ENCODE measurements around the gene NSD2. TPM values are rescaled to one million over a fixed set of nuclear protein-coding genes. Genes with fewer than 3 reads are reported as not detected.

NSD2 gene
- total and polyA plus RNA-seq, 9 of the 15 experiments (the other 6 are each of a cell fraction or from before 2014, with no cell fraction given): 6.4 to 126 (median 58.8) TPM

GRCh38 chr4:1899149-1900086 lies 28.2 kb downstream of the NSD2 start (continued):
- TF ChIP-seq ZNF77 (CRISPR knock-in tag; IDR thresholded peaks at IDR 0.05) (no peak), FOXK2 (conservative IDR thresholded peaks at IDR 0.05 in 1 of 2, IDR thresholded peaks at IDR 0.05 in 1 of 2; ENCODE audit: low read depth in 2 of 2) (no peak), AFF1 (IDR thresholded peaks at IDR 0.05; ENCODE audit: low read depth in 1 of 2, partially characterized antibody in 2 of 2) (no peak), HCFC1 (IDR thresholded peaks at IDR 0.05; ENCODE audit: low read depth, low read length) (no peak), ETS1 (conservative IDR thresholded peaks at IDR 0.05; ENCODE audit: control insufficient read depth, low read depth, low read length) (0 out of 2 replicates have a peak, but pooled peaks have one; percentile 35), HIVEP1 (CRISPR knock-in tag; IDR thresholded peaks at IDR 0.05) (no peak), TAL1 (IDR thresholded peaks at IDR 0.05) (no peak), ZNF274 (IDR thresholded peaks at IDR 0.05; ENCODE audit: borderline replicate concordance, low read depth, low read length) (no peak), SMC3 (conservative IDR thresholded peaks at IDR 0.05; ENCODE audit: insufficient read depth, low read depth, low read length) (peak; percentile 83), CC2D1A (IDR thresholded peaks at IDR 0.05) (peak; percentile 42)

Data from K562 (cell line).